SK-N-MC (cell line): ENCODE measurements around the gene SPHK2.

ENCODE experiments used
- EZH2 ChIP-seq: fragments of 200-600 bp; sonication (generic); IDR thresholded peaks from one replicate; pipeline ENCODE4 v1.6.1; 2017; ENCODE audit warnings: antibody characterized with exemption
- POLR2AphosphoS5 ChIP-seq: IDR thresholded peaks from 2 replicates; pipeline ENCODE4 v1.6.1; 2012; ENCODE audit warnings: mild to moderate bottlenecking, low read depth, low read length, borderline replicate concordance

- no peak for TF ChIP-seq EZH2
- no peak for TF ChIP-seq POLR2AphosphoS5
These were observed 14.7 kb downstream of the SPHK2 start for GRCh38 chr19:48634036-48634342.
